Measurements from ENCODE around the gene KLF15.

KLF15 gene

DNA sequence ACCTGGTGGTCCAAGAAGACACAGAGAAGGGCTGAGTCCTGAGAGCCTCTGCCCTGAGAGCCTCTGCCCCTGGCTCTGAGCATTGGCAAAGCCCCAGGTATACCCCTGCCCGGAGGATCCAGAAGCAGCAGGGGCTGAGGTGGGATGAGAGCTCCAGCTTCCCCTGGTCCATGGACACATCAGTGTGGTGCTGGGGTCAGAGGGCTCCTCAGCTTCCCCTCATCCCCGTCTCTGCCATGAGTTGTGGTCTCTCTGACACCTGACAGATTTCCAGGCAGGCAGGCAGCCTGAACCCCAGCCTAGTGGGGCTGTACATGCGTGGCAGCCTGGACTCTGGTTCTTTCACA is 3.5 kb upstream of the KLF15 start:
- no peak for DNase-seq (ENCODE audit: low read depth)

DNA sequence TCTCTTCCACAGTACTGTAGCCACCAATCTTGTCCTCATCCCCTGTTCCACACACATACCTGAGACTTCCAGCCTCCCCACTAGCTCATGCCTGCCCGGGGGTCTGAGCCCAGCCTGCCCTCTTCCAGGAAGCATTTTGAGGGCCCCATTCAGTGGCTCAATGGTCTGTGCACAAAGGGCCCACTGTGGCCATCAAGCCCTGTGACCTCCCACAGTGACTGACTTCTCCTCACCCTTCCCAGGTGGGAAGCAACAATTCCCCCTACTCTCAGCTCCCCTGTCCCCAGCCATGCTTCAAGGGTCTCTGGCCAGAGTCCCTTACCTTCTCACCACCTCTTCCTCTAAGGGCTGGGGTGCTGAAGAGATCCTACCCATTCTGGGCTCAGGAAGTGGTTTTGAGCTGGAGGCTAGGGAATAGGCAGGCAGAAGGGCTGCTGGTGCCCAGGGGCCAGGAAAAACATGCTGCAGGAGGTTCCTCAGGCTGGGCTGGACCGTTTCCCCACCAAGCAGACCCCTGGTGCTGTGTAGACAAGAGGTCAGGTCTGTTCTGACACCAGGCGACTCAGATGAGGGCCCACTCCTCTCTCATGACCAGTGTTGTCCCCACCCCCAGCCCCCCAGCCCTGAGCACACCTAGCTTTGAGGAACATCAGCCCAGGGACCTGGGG is 3.0 kb upstream of the KLF15 start:
- DNase-seq (ENCODE audit: low read depth), result no peak

DNA sequence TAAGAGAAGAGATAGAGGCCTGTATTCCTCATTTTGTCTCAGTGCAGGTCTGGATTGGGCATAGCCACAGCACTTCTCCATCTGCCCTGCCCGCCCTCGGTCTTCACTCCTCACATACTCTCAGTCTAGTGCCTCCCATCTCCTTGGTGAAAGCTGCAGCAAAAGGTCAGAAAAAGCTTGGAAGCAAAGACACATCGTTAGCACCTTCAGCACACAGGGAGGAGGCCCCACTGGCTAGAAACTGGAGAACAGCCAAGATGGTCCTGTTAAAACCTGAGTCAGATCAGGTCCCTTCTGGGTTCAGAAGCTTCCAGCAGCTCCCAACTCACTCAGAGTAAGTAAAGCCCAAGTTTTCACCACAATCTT is 1.6 kb upstream of the KLF15 start:
- no peak for DNase-seq (ENCODE audit: low read depth)

DNA sequence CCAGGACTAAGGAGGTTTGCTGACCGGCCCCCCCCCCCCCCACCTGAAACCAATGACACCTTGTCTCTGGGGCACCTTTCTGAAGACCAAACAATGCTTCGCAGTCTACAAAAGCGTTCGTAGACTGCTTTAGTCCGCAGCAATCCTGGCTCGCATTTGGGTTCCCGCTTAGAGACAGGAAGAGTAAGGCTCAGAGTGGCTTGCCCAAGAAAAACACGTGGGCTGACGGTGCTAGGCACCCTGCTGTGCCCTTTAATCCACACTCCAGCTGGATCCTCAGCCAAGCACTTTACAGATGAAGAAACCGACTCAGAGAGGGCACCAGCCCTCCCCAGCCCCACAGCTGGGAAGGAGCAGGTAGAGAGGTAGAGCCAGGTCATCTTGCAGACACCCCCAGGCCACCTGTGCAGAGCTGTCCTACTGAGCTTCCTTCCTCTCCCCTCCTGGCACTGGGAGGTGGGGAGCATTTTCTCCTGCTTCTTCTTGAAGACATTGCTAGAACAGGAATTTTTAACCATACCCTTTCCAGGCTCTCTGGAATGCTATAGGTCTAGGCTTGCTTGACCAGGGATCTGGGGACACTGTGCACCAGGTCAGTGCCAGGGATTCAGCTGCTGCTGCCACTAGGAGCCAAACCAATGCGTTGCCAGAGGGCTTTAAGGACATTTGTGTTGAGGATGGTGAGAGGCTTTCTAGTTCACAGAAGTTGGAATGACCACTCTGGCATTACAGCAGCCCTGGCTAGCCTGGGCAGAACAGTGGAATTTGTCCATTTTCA is 1.0 kb upstream of the KLF15 start:
- no peak for DNase-seq (ENCODE audit: low read depth)

DNA sequence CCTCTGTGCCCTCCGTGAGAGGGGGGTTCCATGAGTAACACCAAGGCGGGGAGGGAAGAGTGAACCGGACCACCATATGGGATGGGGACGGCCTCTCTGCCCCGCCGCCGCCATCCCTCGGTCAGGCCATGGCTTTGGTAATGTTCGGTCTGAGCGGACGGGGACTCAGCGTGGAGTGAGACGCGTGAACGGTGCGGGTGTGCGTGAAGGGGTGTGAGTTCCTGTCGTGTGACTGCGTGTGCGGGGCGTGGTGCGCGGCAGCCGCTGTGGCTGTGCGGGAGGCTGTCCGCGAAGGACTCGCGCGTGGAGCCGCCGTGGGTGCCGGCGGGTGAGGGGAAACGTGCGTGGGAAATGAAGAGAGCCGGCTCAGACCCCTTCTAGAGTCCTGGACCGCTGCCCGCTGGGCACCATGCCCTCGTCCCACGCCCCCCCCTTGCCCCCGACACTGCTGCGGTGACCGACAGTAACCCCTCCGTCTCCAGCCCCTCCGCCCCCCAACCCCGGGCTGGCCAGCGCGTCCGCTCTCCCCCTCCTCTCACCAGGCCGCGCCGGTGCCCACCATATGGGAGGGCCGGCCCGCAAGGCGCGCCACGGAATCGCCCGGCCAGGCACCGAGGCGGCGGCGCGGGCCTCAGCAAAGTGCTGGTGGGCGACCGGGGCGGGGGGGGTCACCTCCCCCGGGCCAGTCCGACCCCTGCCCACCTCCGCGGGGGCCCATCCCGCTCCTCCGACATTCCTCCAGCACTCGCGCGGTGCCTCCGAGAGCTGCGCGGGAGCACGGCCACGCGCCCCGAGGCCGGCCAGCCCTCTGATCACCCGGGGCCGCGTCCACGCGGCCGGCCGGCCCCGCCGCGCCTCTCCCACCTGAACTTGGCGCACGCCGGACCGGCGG is 589 bp downstream of the KLF15 start:
- DNase-seq (ENCODE audit: low read depth), result no peak

DNA sequence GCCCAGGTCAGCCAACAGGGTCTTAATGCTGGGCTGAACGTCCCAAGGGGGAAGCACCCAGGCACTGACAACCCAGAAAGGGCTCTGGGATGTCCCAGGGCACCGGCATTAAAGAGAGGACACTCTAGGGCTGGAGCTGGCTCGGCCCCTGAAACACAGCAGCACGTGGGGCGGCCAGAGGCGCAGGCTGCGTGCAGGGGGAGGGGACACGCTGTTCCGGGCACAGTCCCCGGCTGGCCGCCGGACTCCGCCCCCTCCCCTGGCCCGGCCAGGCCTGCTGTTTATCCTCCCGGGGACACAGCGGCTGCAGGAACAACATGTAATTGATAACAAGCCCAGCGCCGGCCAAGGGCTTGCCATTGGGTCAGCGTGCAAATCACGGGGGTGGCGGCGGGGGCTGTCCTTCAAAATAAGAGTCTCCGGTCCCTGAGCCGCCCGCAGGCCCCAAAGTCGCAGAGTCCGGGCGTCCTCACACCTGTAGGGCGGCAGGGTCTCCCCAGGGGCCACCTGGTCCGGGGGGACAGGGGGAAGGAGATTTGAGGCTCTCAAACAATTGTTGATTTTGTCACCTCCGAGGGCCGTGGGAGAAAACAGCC is 1.3 kb downstream of the KLF15 start:
- DNase-seq (ENCODE audit: low read depth), result peak; percentile 49

DNA sequence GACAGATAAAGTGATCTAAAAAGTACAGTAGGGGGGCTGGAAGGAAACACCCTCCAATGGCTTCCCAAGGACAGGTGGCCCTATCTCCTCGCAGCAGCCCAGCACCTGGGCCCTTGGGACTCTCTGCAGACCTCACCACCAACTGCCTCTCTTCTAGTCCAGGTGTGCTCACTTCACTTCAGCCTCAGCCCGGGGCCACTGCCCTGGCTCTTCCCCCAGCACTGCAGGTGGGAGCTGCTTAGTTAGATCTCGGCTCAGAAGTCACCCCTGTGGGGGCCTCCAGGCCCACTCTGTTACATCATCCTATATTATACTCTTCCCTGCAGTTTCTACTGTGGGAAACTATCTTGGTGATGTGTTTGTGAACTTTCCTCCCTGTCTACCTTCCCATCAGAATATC is 2.0 kb downstream of the KLF15 start:
- no peak for DNase-seq (ENCODE audit: low read depth)

DNA sequence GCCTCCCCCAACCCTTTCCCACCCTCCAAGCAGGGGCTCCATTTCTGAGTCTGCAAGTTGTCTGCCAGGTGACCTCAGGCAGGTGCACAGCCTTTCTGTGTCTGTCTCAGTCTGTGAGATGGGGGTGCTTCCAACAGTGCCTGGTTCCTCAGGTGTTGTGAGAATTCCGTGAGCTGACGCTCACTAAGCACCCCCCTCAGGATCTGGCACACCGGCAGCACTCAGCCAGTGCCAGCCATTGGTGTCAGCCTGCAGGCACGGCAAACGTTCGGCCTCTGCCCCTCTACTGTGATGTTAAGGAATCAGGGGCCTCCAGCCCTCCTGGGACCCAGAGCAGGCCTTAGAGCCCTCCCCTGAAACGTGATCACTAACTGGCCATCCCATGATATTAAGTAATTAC is 2.4 kb downstream of the KLF15 start:
- DNase-seq (ENCODE audit: low read depth), result no peak

DNA sequence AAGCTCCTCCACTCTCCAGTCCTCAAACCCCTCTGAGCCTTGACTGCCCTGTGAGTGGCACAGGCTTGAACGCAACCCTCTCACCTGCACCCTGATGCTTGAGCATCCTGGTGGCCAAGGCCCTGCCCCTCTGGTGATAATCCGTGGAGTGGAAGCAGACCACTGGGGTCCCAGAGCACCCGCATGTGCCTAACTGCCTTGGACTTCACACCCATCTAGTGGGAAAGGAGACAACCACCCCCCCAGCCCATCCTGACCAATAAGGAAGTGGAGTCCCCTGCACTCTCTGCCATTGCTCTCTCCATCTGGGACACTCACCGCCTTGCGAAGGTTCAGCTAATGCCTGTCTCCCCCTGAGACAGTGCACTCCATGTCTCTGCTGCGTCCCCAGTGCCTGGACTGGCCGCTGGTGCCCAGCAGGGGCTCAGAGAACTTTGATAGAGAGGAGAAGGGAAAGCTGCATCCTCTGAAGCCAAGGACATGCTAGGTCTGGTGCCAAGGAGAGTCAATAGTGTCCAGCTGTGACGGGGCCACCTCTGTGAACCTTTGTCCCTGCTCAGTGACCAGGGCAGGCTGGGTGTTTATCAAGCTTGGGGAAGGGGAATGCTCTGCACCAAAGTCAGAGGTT is 3.4 kb downstream of the KLF15 start:
- DNase-seq (ENCODE audit: low read depth), result no peak

DNA sequence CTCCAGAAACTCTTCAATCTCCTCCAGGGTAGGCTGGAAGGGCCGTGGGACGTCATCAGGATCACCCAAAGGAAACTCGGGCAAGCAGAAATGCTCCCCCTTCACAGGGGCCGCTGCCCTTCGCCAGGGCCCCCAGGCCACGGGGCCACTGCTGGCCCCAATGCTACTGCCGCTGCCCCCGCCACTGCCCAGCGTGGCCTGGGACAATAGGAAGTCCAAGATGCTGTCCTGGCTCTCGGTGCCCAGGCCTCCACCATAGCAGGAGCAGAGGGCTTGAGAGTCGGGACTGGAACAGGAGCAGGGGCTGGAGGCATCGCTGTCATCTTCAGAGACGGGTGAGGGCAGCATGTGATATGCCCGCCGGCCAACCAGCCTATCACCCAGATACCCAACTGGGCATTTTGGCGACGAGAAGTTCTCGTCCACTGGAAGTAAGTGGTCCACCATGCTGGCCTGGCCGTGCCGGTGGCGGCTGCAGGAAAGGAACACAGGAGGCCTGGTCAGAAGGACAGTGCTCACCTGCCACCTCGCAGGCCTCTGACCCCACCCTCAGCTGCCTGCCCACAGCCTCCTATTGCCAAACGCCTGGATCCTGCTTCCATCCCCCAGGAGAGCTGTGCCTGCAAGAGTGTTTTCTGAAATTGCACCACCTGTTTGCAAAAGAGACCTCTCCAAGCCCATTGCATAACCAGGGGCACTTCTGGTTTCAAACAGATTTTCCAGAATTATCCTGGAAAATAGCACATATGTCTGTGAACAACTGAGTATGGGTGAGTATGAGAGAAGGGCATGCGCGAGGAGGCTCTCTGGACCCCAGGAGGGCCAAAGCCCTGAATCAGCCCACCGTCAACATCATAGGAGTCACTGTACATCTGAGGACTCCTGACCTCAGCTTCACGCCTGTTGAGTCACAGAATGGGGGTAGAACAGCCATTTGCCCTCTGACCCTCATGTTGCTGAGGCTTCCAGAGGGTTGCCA is 4.4 kb downstream of the KLF15 start:
- no peak for DNase-seq (ENCODE audit: low read depth)

DNA sequence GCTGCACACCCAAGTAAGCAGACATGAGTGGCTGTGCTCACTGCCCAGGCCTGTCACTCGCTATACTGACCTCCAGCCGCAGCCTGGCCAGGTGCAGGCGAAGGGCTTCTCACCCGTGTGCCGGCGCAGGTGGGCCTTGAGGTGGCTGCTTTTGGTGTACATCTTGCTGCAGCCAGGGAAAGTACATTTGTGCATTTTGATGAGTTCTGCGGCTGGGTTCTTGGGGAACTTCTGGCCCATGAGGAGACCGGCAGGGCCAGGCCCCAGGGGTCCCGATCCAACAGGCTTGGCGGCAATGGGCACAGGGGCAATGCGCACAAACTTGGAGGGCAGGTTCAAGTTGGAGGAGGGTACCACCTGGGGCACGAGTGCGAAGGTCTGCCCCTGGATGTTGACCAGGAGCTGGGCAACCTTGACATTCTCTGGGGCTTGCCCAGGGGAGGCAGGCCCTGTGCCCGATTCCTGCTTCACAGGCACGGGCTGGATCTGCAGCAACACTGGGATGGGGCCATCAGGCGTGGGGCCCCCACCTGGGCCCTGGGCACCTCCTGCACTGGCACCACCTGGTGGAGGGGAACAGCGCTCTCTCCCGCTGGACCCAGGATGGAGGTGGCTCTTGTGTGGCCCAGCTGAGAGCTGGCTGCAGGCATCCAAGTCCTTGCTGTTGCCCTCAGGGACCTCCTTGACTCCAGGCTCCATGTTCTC is 5.3 kb downstream of the KLF15 start:
- no peak for DNase-seq (ENCODE audit: low read depth)

DNA sequence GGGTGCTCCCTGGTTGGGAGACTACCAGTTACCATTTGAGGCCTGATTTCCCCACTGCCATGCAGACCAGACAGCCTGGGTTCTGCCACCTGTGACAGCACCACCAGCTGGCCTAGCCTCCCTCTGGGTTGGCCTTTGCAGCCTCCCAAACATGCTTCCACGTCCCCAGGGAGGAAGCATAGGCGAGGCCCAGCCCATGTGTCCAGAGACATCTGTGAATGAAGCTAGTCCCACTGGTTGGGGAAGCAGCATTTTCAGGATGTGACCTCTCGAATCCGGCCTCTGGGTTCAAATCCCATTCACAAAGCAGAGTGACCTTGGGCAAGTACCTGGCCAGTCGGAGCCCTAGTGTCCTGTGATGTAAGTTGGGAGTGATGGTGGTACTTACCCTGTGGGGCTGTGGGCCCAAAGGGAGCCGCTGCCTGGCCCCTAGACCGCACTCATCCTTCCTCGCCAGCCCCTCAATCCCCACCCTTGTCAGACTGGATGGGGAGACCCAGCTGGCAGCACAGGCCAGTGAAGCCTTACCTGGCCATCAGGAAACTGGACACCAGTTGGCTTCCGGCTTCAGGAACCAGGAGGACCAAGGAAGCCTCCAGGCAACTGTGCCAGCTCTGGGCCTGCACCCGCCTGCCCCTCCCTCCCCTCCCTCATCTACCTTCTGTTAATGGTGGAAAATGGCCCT is 6.0 kb downstream of the KLF15 start:
- no peak for DNase-seq (ENCODE audit: low read depth)

DNA sequence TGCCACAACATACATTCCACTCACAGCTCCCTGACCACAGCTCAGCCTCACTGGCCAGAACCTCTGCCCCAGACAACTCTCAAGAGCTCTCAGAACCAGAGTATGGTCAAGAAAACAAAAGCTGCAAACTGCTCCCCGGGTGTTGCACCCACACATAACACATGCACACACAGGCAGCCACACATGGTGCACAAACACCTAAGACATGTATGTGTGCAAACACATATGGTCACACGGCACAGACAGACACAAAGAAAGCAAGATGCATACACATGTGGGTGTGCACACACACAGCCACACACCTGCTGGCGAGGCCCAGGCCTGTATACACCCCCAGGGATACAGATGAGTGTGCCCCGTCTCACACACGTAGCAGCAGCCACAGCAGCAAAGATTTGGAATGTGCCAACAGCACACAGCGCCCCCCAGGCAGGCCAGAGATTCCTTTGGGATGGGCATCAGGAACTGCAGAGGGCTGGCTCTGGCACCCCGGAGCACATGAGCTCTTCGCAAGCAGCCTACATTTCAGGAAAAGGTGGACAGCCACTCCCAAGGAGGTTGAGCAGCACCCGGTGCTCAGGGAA is 6.6 kb downstream of the KLF15 start:
- no peak for DNase-seq (ENCODE audit: low read depth)

DNA sequence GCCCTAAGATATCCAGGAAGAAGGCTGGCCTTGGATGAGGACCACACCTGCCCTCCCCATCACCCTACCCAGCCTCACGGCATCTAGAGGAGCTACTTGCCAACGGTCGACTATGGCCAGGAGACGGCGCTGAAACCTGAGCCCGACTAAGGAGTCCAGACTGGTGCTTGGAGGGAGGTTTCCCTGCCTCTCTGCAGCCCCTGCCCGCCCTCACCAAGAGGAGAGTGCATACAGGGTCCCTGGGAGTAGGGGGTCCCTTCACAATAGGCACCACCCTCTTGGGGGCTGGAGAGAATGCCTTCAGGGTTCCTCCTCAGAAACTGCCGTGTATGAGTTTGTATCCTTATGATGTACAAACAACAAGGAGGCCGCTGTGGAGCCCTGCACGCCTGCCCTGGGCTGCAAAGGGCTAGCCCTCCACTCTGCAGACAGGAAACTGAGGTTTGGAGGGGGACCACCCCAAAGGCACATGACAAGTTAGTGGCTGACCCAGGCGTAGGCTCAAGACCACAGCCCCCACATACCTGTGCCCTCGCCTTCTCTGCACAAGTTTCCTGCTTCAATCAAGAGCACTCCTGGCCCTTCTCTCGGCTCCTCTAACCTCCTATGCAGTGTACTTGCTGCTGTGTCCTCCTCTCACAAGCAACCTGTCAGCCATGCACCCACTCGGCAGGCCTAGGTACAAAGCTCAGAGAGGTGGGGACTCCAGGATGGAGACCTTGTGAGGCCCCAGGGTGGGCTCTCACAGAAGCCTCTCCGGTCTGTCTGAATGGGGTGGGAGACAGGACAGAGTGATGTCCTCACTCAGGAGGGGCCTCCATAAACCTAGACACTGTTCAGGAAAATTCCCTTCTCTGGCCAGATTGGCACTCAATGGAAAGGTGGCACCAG is 7.4 kb downstream of the KLF15 start:
- DNase-seq (ENCODE audit: low read depth), result no peak

DNA sequence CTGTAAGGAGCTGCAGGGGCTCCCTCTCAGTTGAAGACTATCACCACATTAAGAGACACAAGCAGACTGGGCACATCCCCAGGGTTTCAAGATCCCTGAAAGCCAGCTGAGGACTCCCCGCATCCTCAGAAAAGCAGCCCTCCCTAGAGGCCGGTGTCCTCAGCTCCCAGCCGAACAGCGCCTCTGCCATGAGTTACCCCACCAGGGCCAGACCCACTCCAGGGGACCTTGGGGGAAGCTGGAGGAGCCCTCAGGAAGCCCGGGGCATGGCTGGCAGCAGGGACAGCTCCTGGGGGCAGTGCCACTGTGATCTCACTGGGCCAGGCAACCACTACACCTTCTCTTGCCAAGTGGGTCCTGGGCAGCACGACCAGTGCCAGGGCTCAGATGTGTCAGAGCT is 8.1 kb downstream of the KLF15 start:
- DNase-seq (ENCODE audit: low read depth), result no peak

DNA sequence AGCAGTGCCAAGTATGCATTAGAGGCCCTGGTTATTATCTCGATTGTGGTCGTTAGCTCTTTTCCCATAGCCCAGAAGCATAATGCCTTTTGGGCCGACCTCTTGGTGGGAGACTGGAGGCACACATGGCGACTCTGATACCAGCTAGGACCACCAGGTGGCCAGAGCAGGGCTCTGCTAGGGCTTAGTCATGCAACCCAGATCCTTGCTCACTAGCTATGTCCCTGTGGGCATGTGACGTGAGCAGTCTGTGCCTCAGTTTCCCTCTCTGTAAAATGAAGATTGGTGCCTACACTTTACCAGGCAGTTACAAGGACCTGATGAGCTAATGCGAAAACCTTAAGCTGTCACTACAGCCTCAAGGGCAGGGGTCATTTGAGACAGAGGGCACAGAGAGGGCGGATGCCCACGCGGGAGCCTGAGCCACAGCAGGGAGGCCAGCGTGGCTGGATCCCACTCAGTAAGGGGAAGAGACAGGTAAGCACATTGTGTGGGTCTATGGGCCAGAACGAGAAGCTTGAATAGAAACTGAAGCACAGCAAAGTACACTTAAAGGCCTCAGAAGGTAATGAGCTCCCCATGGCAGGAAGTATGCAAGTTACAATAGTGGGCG is 8.8 kb downstream of the KLF15 start:
- DNase-seq (ENCODE audit: low read depth), result no peak

DNA sequence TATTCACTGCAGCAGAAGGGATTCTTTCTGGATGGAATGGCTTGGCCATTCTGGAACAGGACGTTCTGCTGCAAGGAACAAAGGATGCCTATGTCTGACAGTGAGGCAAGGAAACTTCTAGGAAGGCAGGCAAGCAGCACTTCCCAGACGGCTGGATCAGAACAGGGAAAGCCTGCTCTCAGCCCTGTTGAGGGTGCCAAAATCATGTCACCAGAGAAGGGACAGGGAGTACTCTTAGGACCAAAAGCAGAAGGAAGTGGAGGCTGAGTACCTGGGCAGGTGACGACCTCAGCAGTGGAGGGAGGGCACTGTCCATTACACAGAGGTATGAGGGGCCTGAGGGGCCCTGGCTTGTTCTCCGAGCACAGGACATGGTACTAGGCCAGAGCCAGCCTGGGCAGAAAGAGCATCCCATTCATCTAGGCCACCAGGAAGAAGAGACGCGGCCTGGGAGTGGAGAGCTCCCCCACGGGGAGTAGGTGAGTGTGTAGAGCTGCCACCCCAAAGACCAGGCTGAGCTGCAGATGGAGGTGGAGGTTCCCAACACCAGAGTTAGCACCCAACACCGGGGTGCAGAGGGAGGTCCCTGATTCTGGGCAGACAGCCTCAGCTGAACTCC is 9.6 kb downstream of the KLF15 start:
- no peak for DNase-seq (ENCODE audit: low read depth)
